HepG2 (cell line): ENCODE results near the gene EIF2B1. TPM values are rescaled to one million over a fixed set of nuclear protein-coding genes. Genes with fewer than 3 reads are reported as not detected.

ENCODE experiments used
- ATAC-seq: fragments of 200-7000 bp; cut with Tn5 transposase; 3 replicates; pipeline ENCODE4 v1.9.1; 2020; ENCODE audit warnings: mild to moderate bottlenecking, moderate library complexity
- BruUV-seq: library from RNA; stranded (reverse); fragments of 400-500 nt; replicated peaks from 2 replicates; lab custom pipeline; 2021; lab: Mats Ljungman, UMichigan
- CTCF ChIA-PET: fragments of 300-600 bp; formaldehyde crosslinking; extraction: SDS; loops from one replicate; lab custom pipeline; 2021; ENCODE audit warnings: low total read pairs, inconsistent platforms, low intra/inter-chr PET ratio; lab: Yijun Ruan, JAX
- POLR2A ChIA-PET: fragments of 350-600 bp; sonication (Branson Sonifier 250); formaldehyde crosslinking; loops from one replicate; lab custom pipeline; 2020; ENCODE audit warnings: antibody characterized with exemption, inconsistent platforms; lab: Yijun Ruan, JAX
- DNase-seq: peaks from one replicate; pipeline ENCODE4 v3.0.0-alpha.2; 2015; ENCODE audit warnings: low spot score
- FAIRE-seq: peaks from 3 replicates; lab custom pipeline; 2011; peaks lifted over from hg19 to GRCh38; lab: Jason Lieb, UNC
- H2AFZ ChIP-seq: one replicate; pipeline ENCODE4 v1.6.1; 2011; ENCODE audit warnings: low read length, inconsistent platforms
- H3K27ac ChIP-seq: fragments of 300-600 bp; 3 replicates; pipeline ENCODE4 v1.8.0; 2011; ENCODE audit warnings: mixed run types, mild to moderate bottlenecking, mixed read lengths, low read length, inconsistent platforms; ENCODE audit not compliant: insufficient read depth; ENCODE audit errors: extremely low read length
- H3K27me3 ChIP-seq, 2 experiments: fragments of 200-600 bp in 1 of 2; 2 replicates in 1 of 2; 3 replicates in 1 of 2; pipeline versions ENCODE4 v1.6.0 to v1.8.0; 2011; ENCODE audit warnings: low read length in 2 of 2, mild to moderate bottlenecking in 2 of 2, moderate library complexity in 2 of 2, inconsistent platforms in 1 of 2; ENCODE audit not compliant: insufficient read depth in 2 of 2, control insufficient read depth in 1 of 2
- H3K36me3 ChIP-seq, 2 experiments: fragments of 200-600 bp in 1 of 2; replicated peaks in 1 of 2; 2 replicates in 1 of 2; 3 replicates in 1 of 2; pipeline versions ENCODE4 v1.5.1 to v1.8.0; 2011; ENCODE audit warnings: low read length in 2 of 2, inconsistent platforms in 1 of 2; ENCODE audit not compliant: insufficient read depth in 2 of 2, control insufficient read depth in 1 of 2
- H3K4me1 ChIP-seq: 2 replicates; pipeline ENCODE4 v1.5.1; 2012; ENCODE audit warnings: low read length, inconsistent platforms; ENCODE audit not compliant: insufficient read depth
- H3K4me2 ChIP-seq: 2 replicates; pipeline ENCODE4 v1.6.0; 2011; ENCODE audit warnings: low read depth, low read length, inconsistent platforms
- H3K4me3 ChIP-seq, 3 experiments: fragments of 200-600 bp in 1 of 3; sonication (generic), shearing (Covaris generic) in 1 of 3; replicated peaks in 1 of 3; 2 replicates each; pipeline ENCODE4 v1.5.1; 2011 to 2016; ENCODE audit warnings: low read length in 3 of 3, inconsistent platforms in 2 of 3, low read depth in 2 of 3, mild to moderate bottlenecking in 2 of 3, control low read depth in 1 of 3, mixed read lengths in 1 of 3; ENCODE audit not compliant: insufficient read depth in 1 of 3
- H3K79me2 ChIP-seq: one replicate; pipeline ENCODE4 v1.6.1; 2011; ENCODE audit warnings: low read length, inconsistent platforms; ENCODE audit not compliant: insufficient read depth
- H3K9ac ChIP-seq: 2 replicates; pipeline ENCODE4 v1.6.0; 2011; ENCODE audit warnings: mild to moderate bottlenecking, low read depth, low read length, inconsistent platforms; ENCODE audit not compliant: insufficient read depth
- H3K9me3 ChIP-seq: 2 replicates; pipeline ENCODE4 v1.5.1; 2012; ENCODE audit warnings: mild to moderate bottlenecking, low read length
- H4K20me1 ChIP-seq: 2 replicates; pipeline ENCODE4 v1.6.0; 2011; ENCODE audit warnings: inconsistent platforms, mild to moderate bottlenecking, low read length, moderate library complexity; ENCODE audit not compliant: insufficient read depth
- MYC ChIP-seq: sonication (generic); formaldehyde crosslinking; IDR thresholded peaks from 2 replicates; pipeline ENCODE4 v1.9.0; 2021; ENCODE audit warnings: missing genetic modification reagents, borderline replicate concordance
- NR2F6 ChIP-seq, 2 experiments: IDR thresholded peaks; 2 replicates each; pipeline ENCODE4 v1.6.1; 2016; ENCODE audit warnings: antibody characterized with exemption in 1 of 2, mild to moderate bottlenecking in 1 of 2
- PAX8 ChIP-seq: sonication (generic); formaldehyde crosslinking; IDR thresholded peaks from 2 replicates; pipeline ENCODE4 v1.8.0; 2022; ENCODE audit warnings: mild to moderate bottlenecking, missing genetic modification reagents, borderline replicate concordance
- PHF21A ChIP-seq: sonication (generic); formaldehyde crosslinking; IDR thresholded peaks from 2 replicates; pipeline ENCODE4 v1.5.0; 2020; ENCODE audit warnings: mild to moderate bottlenecking, missing genetic modification reagents
- PHF5A ChIP-seq: IDR thresholded peaks from one replicate; pipeline ENCODE4 v1.6.1; 2018; ENCODE audit warnings: low read depth, missing genetic modification reagents; ENCODE audit not compliant: unreplicated experiment
- RFXANK ChIP-seq: IDR thresholded peaks from 2 replicates; pipeline ENCODE4 v1.6.1; 2016
- TBL1XR1 ChIP-seq: fragments of 150-350 bp; IDR thresholded peaks from 2 replicates; pipeline ENCODE4 v1.6.1; 2014; ENCODE audit warnings: borderline replicate concordance, low read length; ENCODE audit not compliant: partially characterized antibody
- ZBTB42 ChIP-seq: sonication (generic); formaldehyde crosslinking; IDR thresholded peaks from 2 replicates; pipeline ENCODE4 v1.5.0; 2020; ENCODE audit warnings: mild to moderate bottlenecking, missing genetic modification reagents
- ZNF12 ChIP-seq: sonication (generic); formaldehyde crosslinking; IDR thresholded peaks from 2 replicates; pipeline ENCODE4 v1.5.0; 2020; ENCODE audit warnings: missing genetic modification reagents
- ZNF225 ChIP-seq: sonication (generic); formaldehyde crosslinking; IDR thresholded peaks from 2 replicates; pipeline ENCODE4 v1.4.0; 2020; ENCODE audit warnings: mild to moderate bottlenecking, missing genetic modification reagents
- ZNF441 ChIP-seq: sonication (generic); formaldehyde crosslinking; IDR thresholded peaks from 2 replicates; pipeline ENCODE4 v1.7.0; 2021; ENCODE audit warnings: missing genetic modification reagents, borderline replicate concordance
- ZNF788 ChIP-seq: sonication (generic); formaldehyde crosslinking; IDR thresholded peaks from 2 replicates; pipeline ENCODE4 v1.5.0; 2020; ENCODE audit warnings: mild to moderate bottlenecking, missing genetic modification reagents, borderline replicate concordance
- ZNF841 ChIP-seq: sonication (generic); formaldehyde crosslinking; IDR thresholded peaks from 2 replicates; pipeline ENCODE4 v1.8.1; 2023; ENCODE audit warnings: missing genetic modification reagents, borderline replicate concordance
- whole genome bisulfite sequencing: methylation state at CpG from one replicate; pipeline ENCODE4 v1.1.6; 2017; ENCODE audit warnings: low lambda C conversion rate; 5-methylcytosine and 5-hydroxymethylcytosine counted together
- in situ Hi-C: cut with HindIII; loops from 2 replicates; pipeline ENCODE4 v1.10.0; 2017; ENCODE audit warnings: low pct_unique_long_range_greater_than_20kb; ENCODE audit not compliant: extremely low pct_ligation_motif_present
- intact Hi-C: fragments of 100-400 bp; cut with micrococcal nuclease; formaldehyde crosslinking; loops from one replicate; pipeline ENCODE4 v1.10.0; 2022; ENCODE audit not compliant: unreplicated experiment
- polyA plus RNA-seq, 8 experiments: library from polyadenylated mRNA; depleted of rRNA in 3 of 8; stranded (reverse) in 7 of 8; unstranded in 1 of 8; fragments of >200 nt; fragmentation: Illumina TruSeq in 4 of 8; extraction: Trizol in 4 of 8; gene quantifications; 2 replicates each; pipeline versions ENCODE4 v1.2.1 to v1.2.3, GENCODE V29; 2011 to 2016; ENCODE audit warnings: low read depth in 4 of 8, missing spikeins in 1 of 8, mixed read lengths in 1 of 8; ENCODE audit not compliant: insufficient read depth in 1 of 8
- total RNA-seq, 5 experiments: library from RNA; depleted of rRNA; stranded (reverse); fragments of >200 nt; fragmentation: Illumina TruSeq; extraction: Trizol; gene quantifications; 2 replicates each; pipeline ENCODE4 v1.2.3, GENCODE V29; 2016; ENCODE audit warnings: low read depth in 1 of 5
- TF ChIP-seq, protein P1 (sequence below), 2 experiments: IDR thresholded peaks; 2 replicates each; pipeline ENCODE4 v1.6.1; 2011 to 2012; ENCODE audit warnings: low read length in 2 of 2, borderline replicate concordance in 1 of 2, low read depth in 1 of 2, mild to moderate bottlenecking in 1 of 2, moderate library complexity in 1 of 2
- TF ChIP-seq, protein P2 (sequence below): sonication (generic); formaldehyde crosslinking; IDR thresholded peaks from 2 replicates; pipeline ENCODE4 v1.8.0; 2022; ENCODE audit warnings: low read depth, missing genetic modification reagents
- TF ChIP-seq, protein P3 (sequence below): sonication (generic); IDR thresholded peaks from 2 replicates; pipeline ENCODE4 v1.6.1; 2016; ENCODE audit warnings: low read depth, borderline replicate concordance
- TF ChIP-seq, protein P4 (sequence below): sonication (generic); formaldehyde crosslinking; IDR thresholded peaks from 2 replicates; pipeline ENCODE4 v1.8.1; 2023; ENCODE audit warnings: mild to moderate bottlenecking, moderate library complexity, missing genetic modification reagents
- TF ChIP-seq, protein P5 (sequence below): sonication (generic); formaldehyde crosslinking; IDR thresholded peaks from 2 replicates; pipeline ENCODE4 v1.5.0; 2020; ENCODE audit warnings: missing genetic modification reagents, mild to moderate bottlenecking, borderline replicate concordance

The EIF2B1 gene
- total and polyA plus RNA-seq, 2 of the 13 experiments (the other 11 are each of a cell fraction or from before 2014, with no cell fraction given): 18.7 to 37.4 TPM

DNA sequence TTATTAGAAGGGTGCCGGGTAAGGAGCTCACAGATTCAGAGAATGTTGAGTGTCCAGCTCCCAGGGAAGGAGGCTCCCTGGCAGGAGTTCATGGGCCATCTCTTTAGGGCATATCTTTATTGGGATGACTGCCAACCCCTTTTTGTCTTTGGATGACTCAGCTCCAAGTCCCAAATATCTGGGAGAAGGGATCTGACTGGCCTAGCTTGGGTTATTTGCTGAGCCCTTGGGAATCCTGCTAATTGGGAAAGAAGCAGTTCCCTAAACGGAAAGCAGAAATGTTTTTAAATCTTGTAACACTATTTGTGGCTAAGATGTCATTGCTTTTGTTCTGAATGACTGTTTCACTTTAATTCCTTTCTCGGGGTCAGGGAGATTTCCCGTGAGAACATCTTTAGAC is 19.0 kb downstream of the EIF2B1 start:
- no peak overlapping the region for H3K4me3 ChIP-seq
- H2AFZ ChIP-seq: no peak overlapping the region
- POLR2A ChIA-PET: no interaction called here
- H3K4me1 ChIP-seq: no peaks in the 10 kb centered on the region
- no peak for ATAC-seq
- H4K20me1 ChIP-seq: 0 out of 2 replicates have a peak, but pooled peaks cover 4% of the 10 kb centered on the region
- no peaks in the 10 kb centered on the region for H3K27me3 ChIP-seq
- no peak for DNase-seq
- no peak overlapping the region for H3K27ac ChIP-seq
- H3K4me2 ChIP-seq: no peak overlapping the region
- H3K36me3 ChIP-seq: peaks cover 35 to 83% of the 10 kb centered on the region in 2 experiments
- H3K9ac ChIP-seq: no peak overlapping the region
- WGBS: 80% methylated on average over 4 of the region's 4 CpGs
- FAIRE-seq: no peak
- intact Hi-C loops (no loop called here), in situ Hi-C loops (no loop called here)
- TF ChIP-seq ZNF225 (CRISPR knock-in tag) (no peak), PHF21A (CRISPR knock-in tag) (no peak), ZNF441 (CRISPR knock-in tag) (no peak), PHF5A (CRISPR knock-in tag) (no peak), ZBTB42 (CRISPR knock-in tag) (no peak), ZNF12 (no peak), RFXANK (CRISPR knock-in tag) (no peak), ZNF841 (CRISPR knock-in tag) (no peak), PAX8 (CRISPR knock-in tag) (no peak), ZNF788 (CRISPR knock-in tag) (no peak), MYC (CRISPR knock-in tag) (no peak), NR2F6 (IDR thresholded peaks at IDR 0.05) (no peak), NR2F6 (CRISPR knock-in tag; IDR thresholded peaks at IDR 0.05) (no peak), TBL1XR1 (no peak)
- TF ChIP-seq, protein P1, sequence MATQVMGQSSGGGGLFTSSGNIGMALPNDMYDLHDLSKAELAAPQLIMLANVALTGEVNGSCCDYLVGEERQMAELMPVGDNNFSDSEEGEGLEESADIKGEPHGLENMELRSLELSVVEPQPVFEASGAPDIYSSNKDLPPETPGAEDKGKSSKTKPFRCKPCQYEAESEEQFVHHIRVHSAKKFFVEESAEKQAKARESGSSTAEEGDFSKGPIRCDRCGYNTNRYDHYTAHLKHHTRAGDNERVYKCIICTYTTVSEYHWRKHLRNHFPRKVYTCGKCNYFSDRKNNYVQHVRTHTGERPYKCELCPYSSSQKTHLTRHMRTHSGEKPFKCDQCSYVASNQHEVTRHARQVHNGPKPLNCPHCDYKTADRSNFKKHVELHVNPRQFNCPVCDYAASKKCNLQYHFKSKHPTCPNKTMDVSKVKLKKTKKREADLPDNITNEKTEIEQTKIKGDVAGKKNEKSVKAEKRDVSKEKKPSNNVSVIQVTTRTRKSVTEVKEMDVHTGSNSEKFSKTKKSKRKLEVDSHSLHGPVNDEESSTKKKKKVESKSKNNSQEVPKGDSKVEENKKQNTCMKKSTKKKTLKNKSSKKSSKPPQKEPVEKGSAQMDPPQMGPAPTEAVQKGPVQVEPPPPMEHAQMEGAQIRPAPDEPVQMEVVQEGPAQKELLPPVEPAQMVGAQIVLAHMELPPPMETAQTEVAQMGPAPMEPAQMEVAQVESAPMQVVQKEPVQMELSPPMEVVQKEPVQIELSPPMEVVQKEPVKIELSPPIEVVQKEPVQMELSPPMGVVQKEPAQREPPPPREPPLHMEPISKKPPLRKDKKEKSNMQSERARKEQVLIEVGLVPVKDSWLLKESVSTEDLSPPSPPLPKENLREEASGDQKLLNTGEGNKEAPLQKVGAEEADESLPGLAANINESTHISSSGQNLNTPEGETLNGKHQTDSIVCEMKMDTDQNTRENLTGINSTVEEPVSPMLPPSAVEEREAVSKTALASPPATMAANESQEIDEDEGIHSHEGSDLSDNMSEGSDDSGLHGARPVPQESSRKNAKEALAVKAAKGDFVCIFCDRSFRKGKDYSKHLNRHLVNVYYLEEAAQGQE (IDR thresholded peaks at IDR 0.05; ENCODE audit: borderline replicate concordance in 1 of 2, low read depth in 1 of 2, low read length in 2 of 2): no peak
- TF ChIP-seq, protein P2, sequence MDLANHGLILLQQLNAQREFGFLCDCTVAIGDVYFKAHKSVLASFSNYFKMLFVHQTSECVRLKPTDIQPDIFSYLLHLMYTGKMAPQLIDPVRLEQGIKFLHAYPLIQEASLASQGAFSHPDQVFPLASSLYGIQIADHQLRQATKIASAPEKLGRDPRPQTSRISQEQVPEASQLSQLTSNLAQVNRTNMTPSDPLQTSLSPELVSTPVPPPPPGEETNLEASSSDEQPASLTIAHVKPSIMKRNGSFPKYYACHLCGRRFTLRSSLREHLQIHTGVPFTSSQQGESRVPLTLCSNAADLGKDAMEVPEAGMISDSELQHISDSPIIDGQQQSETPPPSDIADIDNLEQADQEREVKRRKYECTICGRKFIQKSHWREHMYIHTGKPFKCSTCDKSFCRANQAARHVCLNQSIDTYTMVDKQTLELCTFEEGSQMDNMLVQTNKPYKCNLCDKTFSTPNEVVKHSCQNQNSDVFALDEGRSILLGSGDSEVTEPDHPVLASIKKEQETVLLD (CRISPR knock-in tag): no peak
- TF ChIP-seq, protein P3, sequence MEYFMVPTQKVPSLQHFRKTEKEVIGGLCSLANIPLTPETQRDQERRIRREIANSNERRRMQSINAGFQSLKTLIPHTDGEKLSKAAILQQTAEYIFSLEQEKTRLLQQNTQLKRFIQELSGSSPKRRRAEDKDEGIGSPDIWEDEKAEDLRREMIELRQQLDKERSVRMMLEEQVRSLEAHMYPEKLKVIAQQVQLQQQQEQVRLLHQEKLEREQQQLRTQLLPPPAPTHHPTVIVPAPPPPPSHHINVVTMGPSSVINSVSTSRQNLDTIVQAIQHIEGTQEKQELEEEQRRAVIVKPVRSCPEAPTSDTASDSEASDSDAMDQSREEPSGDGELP: no peak
- TF ChIP-seq, protein P4, sequence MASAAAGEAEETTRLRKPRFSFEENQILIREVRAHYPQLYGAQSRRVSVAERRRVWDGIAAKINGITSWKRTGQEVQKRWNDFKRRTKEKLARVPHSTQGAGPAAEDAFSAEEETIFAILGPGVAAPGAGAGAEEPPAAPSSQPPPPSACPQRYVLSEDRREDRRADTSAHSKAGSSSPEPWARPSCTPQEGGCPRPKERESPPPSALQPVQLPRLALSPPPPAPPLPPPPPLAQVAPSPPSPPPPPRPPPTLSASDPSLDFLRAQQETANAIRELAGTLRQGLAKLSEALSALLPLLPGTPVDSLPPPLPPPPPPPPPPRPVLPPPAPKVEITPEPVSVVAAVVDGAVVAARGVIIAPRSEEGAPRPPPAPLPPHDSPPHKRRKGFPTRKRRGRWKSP: no peak
- TF ChIP-seq, protein P5, sequence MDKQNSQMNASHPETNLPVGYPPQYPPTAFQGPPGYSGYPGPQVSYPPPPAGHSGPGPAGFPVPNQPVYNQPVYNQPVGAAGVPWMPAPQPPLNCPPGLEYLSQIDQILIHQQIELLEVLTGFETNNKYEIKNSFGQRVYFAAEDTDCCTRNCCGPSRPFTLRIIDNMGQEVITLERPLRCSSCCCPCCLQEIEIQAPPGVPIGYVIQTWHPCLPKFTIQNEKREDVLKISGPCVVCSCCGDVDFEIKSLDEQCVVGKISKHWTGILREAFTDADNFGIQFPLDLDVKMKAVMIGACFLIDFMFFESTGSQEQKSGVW (CRISPR knock-in tag): no peak
- no peaks in the 10 kb centered on the region for H3K9me3 ChIP-seq
- CTCF ChIA-PET: no interaction called here
- no TSS peak for BruUV-seq
- no peaks in the 10 kb centered on the region for H3K79me2 ChIP-seq
